H9 (cell line): ENCODE data around the gene EVPL. TPM values are rescaled to one million over a fixed set of nuclear protein-coding genes. Genes with fewer than 3 reads are reported as not detected.

ENCODE experiments used
- DNase-seq: peaks from one replicate; pipeline ENCODE4 v3.0.0-alpha.2; 2017
- H2AFZ ChIP-seq: one replicate; pipeline ENCODE4 v1.6.1; 2013; ENCODE audit warnings: mild to moderate bottlenecking, low read length, control low read depth, moderate library complexity
- H2AK5ac ChIP-seq: 2 replicates; pipeline ENCODE4 v1.6.1; 2013; ENCODE audit warnings: low read length, control low read depth, mixed read lengths; ENCODE audit not compliant: insufficient read length
- H2BK120ac ChIP-seq: one replicate; pipeline ENCODE4 v1.6.1; 2013; ENCODE audit warnings: low read depth, mild to moderate bottlenecking, low read length, control low read depth, inconsistent platforms; ENCODE audit not compliant: poor library complexity, severe bottlenecking
- H2BK12ac ChIP-seq: 2 replicates; pipeline ENCODE4 v1.6.1; 2013; ENCODE audit warnings: low read length, control low read depth, mixed read lengths, low read depth; ENCODE audit not compliant: insufficient read length
- H2BK15ac ChIP-seq: 2 replicates; pipeline ENCODE4 v1.6.1; 2013; ENCODE audit warnings: low read depth, low read length, control low read depth
- H2BK20ac ChIP-seq: one replicate; pipeline ENCODE4 v1.6.1; 2013; ENCODE audit warnings: low read depth, mild to moderate bottlenecking, low read length, control low read depth, inconsistent platforms; ENCODE audit not compliant: poor library complexity, severe bottlenecking
- H2BK5ac ChIP-seq: 2 replicates; pipeline ENCODE4 v1.6.1; 2013; ENCODE audit warnings: low read length, control low read depth, mixed read lengths; ENCODE audit not compliant: insufficient read length
- H3K14ac ChIP-seq: 2 replicates; pipeline ENCODE4 v1.6.1; 2013; ENCODE audit warnings: low read length, control low read depth; ENCODE audit not compliant: insufficient read depth
- H3K18ac ChIP-seq: 2 replicates; pipeline ENCODE4 v1.6.1; 2013; ENCODE audit warnings: low read depth, mild to moderate bottlenecking, mixed read lengths, low read length, control low read depth; ENCODE audit not compliant: insufficient read length
- H3K23ac ChIP-seq: 2 replicates; pipeline ENCODE4 v1.6.1; 2013; ENCODE audit warnings: low read length, control low read depth, mixed read lengths, low read depth; ENCODE audit not compliant: insufficient read length
- H3K23me2 ChIP-seq: 2 replicates; pipeline ENCODE4 v1.6.1; 2013; ENCODE audit warnings: low read depth, mild to moderate bottlenecking, mixed read lengths, low read length, control low read depth; ENCODE audit not compliant: insufficient read length, poor library complexity, severe bottlenecking
- H3K27ac ChIP-seq: 2 replicates; pipeline ENCODE4 v1.5.1; 2013; ENCODE audit warnings: low read length, control low read depth, mixed read lengths, low read depth; ENCODE audit not compliant: insufficient read length
- H3K27me3 ChIP-seq: 2 replicates; pipeline ENCODE4 v1.6.1; 2013; ENCODE audit warnings: low read length, control low read depth, inconsistent platforms; ENCODE audit not compliant: insufficient read depth
- H3K4ac ChIP-seq: 2 replicates; pipeline ENCODE4 v1.6.1; 2013; ENCODE audit warnings: low read depth, mild to moderate bottlenecking, control low read depth, inconsistent platforms, low read length, moderate library complexity
- H3K4me1 ChIP-seq: 2 replicates; pipeline ENCODE4 v1.6.1; 2013; ENCODE audit warnings: low read length, control low read depth, inconsistent platforms; ENCODE audit not compliant: insufficient read depth
- H3K4me2 ChIP-seq: 2 replicates; pipeline ENCODE4 v1.6.1; 2013; ENCODE audit warnings: low read length, control low read depth, mixed read lengths; ENCODE audit not compliant: insufficient read length, insufficient read depth
- H3K56ac ChIP-seq: 2 replicates; pipeline ENCODE4 v1.6.1; 2013; ENCODE audit warnings: low read depth, mild to moderate bottlenecking, mixed read lengths, low read length, control low read depth; ENCODE audit not compliant: insufficient read length
- H3K79me1 ChIP-seq: 2 replicates; pipeline ENCODE4 v1.6.1; 2013; ENCODE audit warnings: low read depth, mild to moderate bottlenecking, moderate library complexity, low read length, control low read depth, inconsistent platforms; ENCODE audit not compliant: insufficient read depth, poor library complexity, severe bottlenecking
- H3K79me2 ChIP-seq: 2 replicates; pipeline ENCODE4 v1.6.1; 2013; ENCODE audit warnings: low read length, control low read depth, inconsistent platforms; ENCODE audit not compliant: insufficient read depth
- H3K9ac ChIP-seq: 2 replicates; pipeline ENCODE4 v1.6.1; 2013; ENCODE audit warnings: low read length, control low read depth, mixed read lengths; ENCODE audit not compliant: insufficient read length; ENCODE audit errors: extremely low read depth
- H3K9me3 ChIP-seq: one replicate; pipeline ENCODE4 v1.6.1; 2013; ENCODE audit warnings: low read depth, low read length, inconsistent platforms; ENCODE audit not compliant: control insufficient read depth
- H3T11ph ChIP-seq: one replicate; pipeline ENCODE4 v1.6.1; 2013; ENCODE audit warnings: mild to moderate bottlenecking, low read length, control low read depth, inconsistent platforms
- H4K20me1 ChIP-seq: one replicate; pipeline ENCODE4 v1.6.1; 2013; ENCODE audit not compliant: control insufficient read depth, insufficient read length, insufficient read depth
- H4K5ac ChIP-seq: 2 replicates; pipeline ENCODE4 v1.6.1; 2013; ENCODE audit warnings: low read depth, mild to moderate bottlenecking, mixed read lengths, low read length, control low read depth; ENCODE audit not compliant: insufficient read length
- H4K8ac ChIP-seq: replicated peaks from 2 replicates; pipeline ENCODE4 v1.6.1; 2013; ENCODE audit warnings: low read length, control low read depth, mixed read lengths, low read depth; ENCODE audit not compliant: insufficient read length
- H4K91ac ChIP-seq: 2 replicates; pipeline ENCODE4 v1.6.1; 2013; ENCODE audit warnings: low read depth, mild to moderate bottlenecking, moderate library complexity, mixed read lengths, low read length, control low read depth; ENCODE audit not compliant: insufficient read length
- H3K27ac Mint-ChIP-seq, 3 experiments: 2 replicates in 2 of 3; 3 replicates in 1 of 3; pipeline ENCODE4 v1.8.0; 2020 to 2021; ENCODE audit warnings: mixed read lengths in 3 of 3, mild to moderate bottlenecking in 1 of 3, moderate library complexity in 1 of 3
- H3K27me3 Mint-ChIP-seq: 2 replicates; pipeline ENCODE4 v1.8.0; 2021; ENCODE audit warnings: low read depth, mild to moderate bottlenecking, moderate library complexity, mixed read lengths
- H3K36me3 Mint-ChIP-seq, 3 experiments: 2 replicates in 2 of 3; 3 replicates in 1 of 3; pipeline ENCODE4 v1.8.0; 2020 to 2021; ENCODE audit warnings: low read depth in 3 of 3, mixed read lengths in 3 of 3; ENCODE audit not compliant: insufficient read depth in 1 of 3
- H3K4me1 Mint-ChIP-seq, 2 experiments: 2 replicates each; pipeline ENCODE4 v1.8.0; 2020; ENCODE audit warnings: mixed read lengths in 2 of 2
- H3K4me3 Mint-ChIP-seq, 2 experiments: 2 replicates in 1 of 2; 3 replicates in 1 of 2; pipeline ENCODE4 v1.8.0; 2020 to 2021; ENCODE audit warnings: mild to moderate bottlenecking in 2 of 2, mixed read lengths in 2 of 2, moderate library complexity in 1 of 2
- H3K9me3 Mint-ChIP-seq, 2 experiments: 2 replicates in 1 of 2; 3 replicates in 1 of 2; pipeline ENCODE4 v1.8.0; 2020; ENCODE audit warnings: mild to moderate bottlenecking in 2 of 2, mixed read lengths in 2 of 2, moderate library complexity in 1 of 2
- WGBS: extraction: QIAGEN DNeasy Blood & Tissue Kit; methylation state at CpG from one replicate; pipeline ENCODE4 v1.1.7; 2013; ENCODE audit warnings: missing lambda C conversion rate, low lambda C conversion rate, mixed read lengths; ENCODE audit not compliant: insufficient read length; ENCODE audit errors: extremely low coverage; 5-methylcytosine and 5-hydroxymethylcytosine counted together
- total RNA-seq: library from RNA; stranded (reverse); gene quantifications from 2 replicates; pipeline ENCODE4 v1.2.1, GENCODE V29; 2021
- TF ChIP-seq, protein P1 (sequence below): fragments of 200-600 bp; sonication (generic); conservative IDR thresholded peaks from 3 replicates; pipeline ENCODE4 v1.8.0; 2021; ENCODE audit warnings: antibody characterized with exemption, mild to moderate bottlenecking

The EVPL gene
- total RNA-seq, 1 experiment from 2014 or later, result 0.48 TPM

DNA sequence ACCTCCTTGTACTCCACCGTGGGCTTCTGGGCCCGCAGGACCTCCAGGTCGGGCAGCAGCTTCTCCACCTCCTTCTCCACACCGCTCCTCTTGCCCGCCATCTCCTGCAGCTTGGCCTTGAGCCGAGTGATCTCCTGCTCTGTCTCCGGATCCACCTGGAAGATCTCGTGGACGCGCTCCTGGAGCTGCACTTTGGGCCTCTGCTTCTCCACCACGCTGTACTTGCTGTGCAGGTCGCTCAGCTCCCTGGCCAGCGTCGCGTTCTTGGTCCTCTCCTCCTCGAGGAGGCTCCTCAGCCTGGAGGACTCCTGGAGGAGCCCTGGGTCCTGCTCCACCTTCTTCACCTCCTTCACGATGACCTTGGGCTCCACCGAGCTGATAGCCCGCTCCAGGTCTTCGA is 17.7 kb downstream of the EVPL start:
- no peaks in the 10 kb centered on the region for H3K79me2 ChIP-seq
- no peak overlapping the region for H3T11ph ChIP-seq
- H3K56ac ChIP-seq, result no peak overlapping the region
- Mint-ChIP-seq H3K36me3 (peaks cover 2 to 12% (median 9%) of the 10 kb centered on the region in 3 experiments; a peak in 4 of 7 replicates), H3K4me3 (no peak overlapping the region; a peak in 1 of 5 replicates), H3K27me3 (peaks cover 4% of the 10 kb centered on the region), H3K4me1 (peaks cover 6 to 10% of the 10 kb centered on the region in 2 experiments), H3K27ac (no peak overlapping the region; a peak in 1 of 7 replicates), H3K9me3 (peaks cover 0 to 2% of the 10 kb centered on the region in 2 experiments; a peak in 3 of 5 replicates)
- no peak overlapping the region for H2BK20ac ChIP-seq
- no peaks in the 10 kb centered on the region for H3K79me1 ChIP-seq
- H3K9me3 ChIP-seq, result no peaks in the 10 kb centered on the region
- H4K20me1 ChIP-seq, result no peaks in the 10 kb centered on the region
- TF ChIP-seq, protein P1, sequence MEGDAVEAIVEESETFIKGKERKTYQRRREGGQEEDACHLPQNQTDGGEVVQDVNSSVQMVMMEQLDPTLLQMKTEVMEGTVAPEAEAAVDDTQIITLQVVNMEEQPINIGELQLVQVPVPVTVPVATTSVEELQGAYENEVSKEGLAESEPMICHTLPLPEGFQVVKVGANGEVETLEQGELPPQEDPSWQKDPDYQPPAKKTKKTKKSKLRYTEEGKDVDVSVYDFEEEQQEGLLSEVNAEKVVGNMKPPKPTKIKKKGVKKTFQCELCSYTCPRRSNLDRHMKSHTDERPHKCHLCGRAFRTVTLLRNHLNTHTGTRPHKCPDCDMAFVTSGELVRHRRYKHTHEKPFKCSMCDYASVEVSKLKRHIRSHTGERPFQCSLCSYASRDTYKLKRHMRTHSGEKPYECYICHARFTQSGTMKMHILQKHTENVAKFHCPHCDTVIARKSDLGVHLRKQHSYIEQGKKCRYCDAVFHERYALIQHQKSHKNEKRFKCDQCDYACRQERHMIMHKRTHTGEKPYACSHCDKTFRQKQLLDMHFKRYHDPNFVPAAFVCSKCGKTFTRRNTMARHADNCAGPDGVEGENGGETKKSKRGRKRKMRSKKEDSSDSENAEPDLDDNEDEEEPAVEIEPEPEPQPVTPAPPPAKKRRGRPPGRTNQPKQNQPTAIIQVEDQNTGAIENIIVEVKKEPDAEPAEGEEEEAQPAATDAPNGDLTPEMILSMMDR, result no peak
- H3K27ac ChIP-seq, result no peak overlapping the region
- no peak overlapping the region for H3K4me2 ChIP-seq
- H3K18ac ChIP-seq, result no peak overlapping the region
- no peak overlapping the region for H2BK5ac ChIP-seq
- no peak overlapping the region for H4K8ac ChIP-seq
- WGBS, result no CpG with 5 or more reads among the region's 20 CpGs
- H3K14ac ChIP-seq, result no peak overlapping the region
- no peak overlapping the region for H2AK5ac ChIP-seq
- H2BK15ac ChIP-seq, result no peak overlapping the region
- no peak overlapping the region for H4K5ac ChIP-seq
- H3K4me1 ChIP-seq, result no peaks in the 10 kb centered on the region
- H2AFZ ChIP-seq, result no peak overlapping the region
- no peak overlapping the region for H3K9ac ChIP-seq
- H2BK120ac ChIP-seq, result no peak overlapping the region
- H2BK12ac ChIP-seq, result no peak overlapping the region
- H3K4ac ChIP-seq, result no peak overlapping the region
- no peaks in the 10 kb centered on the region for H3K23me2 ChIP-seq
- no peak for DNase-seq
- H3K23ac ChIP-seq, result no peak overlapping the region
- no peaks in the 10 kb centered on the region for H3K27me3 ChIP-seq
- H4K91ac ChIP-seq, result no peak overlapping the region
